Measurements from ENCODE around the gene LNPK. TPM values are rescaled to one million over a fixed set of nuclear protein-coding genes. Genes with fewer than 3 reads are reported as not detected.

The LNPK gene
- total RNA-seq, 1 donor from 2014 or later: 12.5 TPM

DNA sequence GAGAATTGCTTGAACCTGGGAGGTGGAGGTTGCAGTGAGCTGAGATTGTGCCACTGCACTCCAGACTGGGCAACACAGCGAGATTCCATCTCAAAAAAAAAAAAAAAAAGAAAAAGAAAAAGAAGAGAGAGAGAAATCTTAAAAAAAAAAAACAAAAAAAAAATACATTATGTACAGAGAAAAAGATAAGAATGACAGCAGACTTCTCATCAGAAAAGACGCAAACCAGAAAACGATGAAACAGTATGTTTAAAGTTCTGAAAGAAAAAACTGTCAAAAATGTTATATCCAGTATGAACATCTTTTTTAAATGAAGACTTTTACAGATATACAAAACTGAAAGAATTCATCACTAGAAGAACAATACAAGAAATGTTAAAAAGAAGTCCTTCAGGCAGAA lies 60.4 kb downstream of the LNPK start:
- no peaks in the 10 kb centered on the region for H3K27me3 Mint-ChIP-seq (ENCODE audit: unreplicated experiment)
- peaks cover 3% of the 10 kb centered on the region for H3K36me3 Mint-ChIP-seq (ENCODE audit: low read depth, unreplicated experiment)
- no peak overlapping the region for H3K27ac Mint-ChIP-seq (ENCODE audit: unreplicated experiment)
- TF ChIP-seq, protein P1, sequence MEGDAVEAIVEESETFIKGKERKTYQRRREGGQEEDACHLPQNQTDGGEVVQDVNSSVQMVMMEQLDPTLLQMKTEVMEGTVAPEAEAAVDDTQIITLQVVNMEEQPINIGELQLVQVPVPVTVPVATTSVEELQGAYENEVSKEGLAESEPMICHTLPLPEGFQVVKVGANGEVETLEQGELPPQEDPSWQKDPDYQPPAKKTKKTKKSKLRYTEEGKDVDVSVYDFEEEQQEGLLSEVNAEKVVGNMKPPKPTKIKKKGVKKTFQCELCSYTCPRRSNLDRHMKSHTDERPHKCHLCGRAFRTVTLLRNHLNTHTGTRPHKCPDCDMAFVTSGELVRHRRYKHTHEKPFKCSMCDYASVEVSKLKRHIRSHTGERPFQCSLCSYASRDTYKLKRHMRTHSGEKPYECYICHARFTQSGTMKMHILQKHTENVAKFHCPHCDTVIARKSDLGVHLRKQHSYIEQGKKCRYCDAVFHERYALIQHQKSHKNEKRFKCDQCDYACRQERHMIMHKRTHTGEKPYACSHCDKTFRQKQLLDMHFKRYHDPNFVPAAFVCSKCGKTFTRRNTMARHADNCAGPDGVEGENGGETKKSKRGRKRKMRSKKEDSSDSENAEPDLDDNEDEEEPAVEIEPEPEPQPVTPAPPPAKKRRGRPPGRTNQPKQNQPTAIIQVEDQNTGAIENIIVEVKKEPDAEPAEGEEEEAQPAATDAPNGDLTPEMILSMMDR (IDR thresholded peaks at IDR 0.05; ENCODE audit: unreplicated experiment): no peak
- H3K4me3 Mint-ChIP-seq (ENCODE audit: unreplicated experiment): no peak overlapping the region
- H3K9me3 Mint-ChIP-seq (ENCODE audit: unreplicated experiment): no peaks in the 10 kb centered on the region
- no peaks in the 10 kb centered on the region for H3K4me1 Mint-ChIP-seq (ENCODE audit: unreplicated experiment)
- no peak for DNase-seq (ENCODE audit: low spot score)

DNA sequence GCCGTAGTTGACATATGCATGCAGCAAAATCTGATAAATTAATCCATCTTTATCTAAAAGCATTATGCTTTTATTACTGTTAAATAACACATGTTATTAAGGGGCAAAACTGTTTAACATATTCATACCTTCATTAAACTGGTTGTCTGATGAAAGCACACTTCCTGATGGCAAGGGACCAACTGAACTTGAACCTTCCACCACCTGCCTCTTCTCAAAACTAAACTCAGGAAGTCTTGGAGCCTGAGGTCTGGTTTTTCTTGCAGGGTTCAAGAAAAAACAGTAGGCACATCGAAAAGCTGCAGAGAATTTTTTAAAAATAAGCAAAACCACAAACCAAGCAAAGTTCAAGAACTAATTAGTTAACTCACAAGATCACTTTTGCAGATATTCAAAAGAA lies 64.9 kb downstream of the LNPK start:
- Mint-ChIP-seq H3K36me3 (ENCODE audit: low read depth, unreplicated experiment) (peaks cover 3% of the 10 kb centered on the region), H3K4me1 (ENCODE audit: unreplicated experiment) (no peaks in the 10 kb centered on the region), H3K27me3 (ENCODE audit: unreplicated experiment) (no peaks in the 10 kb centered on the region), H3K4me3 (ENCODE audit: unreplicated experiment) (no peak overlapping the region), H3K9me3 (ENCODE audit: unreplicated experiment) (no peaks in the 10 kb centered on the region), H3K27ac (ENCODE audit: unreplicated experiment) (no peak overlapping the region)
- DNase-seq (ENCODE audit: low spot score): no peak
- TF ChIP-seq, protein P1 (IDR thresholded peaks at IDR 0.05; ENCODE audit: unreplicated experiment): no peak

DNA sequence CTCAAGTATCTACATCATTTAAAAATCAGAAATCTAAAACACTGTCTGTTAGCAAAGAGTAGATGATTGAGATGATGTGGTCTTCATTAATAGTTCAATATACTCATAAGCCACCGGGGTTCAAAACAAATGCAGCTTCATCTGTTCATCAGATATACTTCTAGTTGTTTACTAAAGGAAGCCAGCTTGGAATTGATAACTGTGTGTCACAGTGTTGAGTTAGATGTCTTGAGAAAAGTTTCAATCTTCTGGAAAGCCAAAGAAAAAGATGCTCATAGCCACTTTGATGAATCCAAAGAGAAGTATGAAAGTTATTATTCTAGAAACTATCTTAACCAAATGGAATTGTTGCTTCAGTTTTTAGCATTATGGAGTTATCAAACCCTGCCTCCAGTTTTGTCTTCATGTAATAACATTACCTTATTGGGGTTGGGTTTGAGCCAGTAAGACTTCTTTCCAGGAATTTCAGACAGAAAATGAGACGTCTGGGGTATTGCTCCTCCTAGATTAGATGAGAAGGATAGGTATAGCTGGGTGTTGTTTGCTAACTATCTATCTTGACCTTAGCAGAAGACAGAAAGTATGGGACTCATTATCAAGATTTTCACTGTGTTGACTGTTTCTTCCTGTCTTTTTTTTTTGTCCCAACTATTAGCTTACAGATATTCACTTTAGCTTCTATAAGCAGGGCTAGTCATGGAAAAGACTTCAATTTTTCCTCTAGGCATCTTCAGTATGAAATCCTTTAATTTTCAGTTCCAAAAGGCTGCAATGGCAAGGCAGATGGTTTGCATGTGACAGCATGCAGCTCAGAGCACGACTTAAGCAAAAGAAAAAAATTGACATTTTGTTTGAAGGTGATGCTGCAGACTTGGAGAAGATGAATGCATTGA lies 66.5 kb downstream of the LNPK start:
- TF ChIP-seq, protein P1 (IDR thresholded peaks at IDR 0.05; ENCODE audit: unreplicated experiment): no peak
- Mint-ChIP-seq H3K27ac (ENCODE audit: unreplicated experiment) (no peak overlapping the region), H3K9me3 (ENCODE audit: unreplicated experiment) (no peaks in the 10 kb centered on the region), H3K36me3 (ENCODE audit: low read depth, unreplicated experiment) (no peaks in the 10 kb centered on the region), H3K4me3 (ENCODE audit: unreplicated experiment) (no peak overlapping the region), H3K27me3 (ENCODE audit: unreplicated experiment) (no peaks in the 10 kb centered on the region), H3K4me1 (ENCODE audit: unreplicated experiment) (no peaks in the 10 kb centered on the region)
- DNase-seq (ENCODE audit: low spot score): no peak

DNA sequence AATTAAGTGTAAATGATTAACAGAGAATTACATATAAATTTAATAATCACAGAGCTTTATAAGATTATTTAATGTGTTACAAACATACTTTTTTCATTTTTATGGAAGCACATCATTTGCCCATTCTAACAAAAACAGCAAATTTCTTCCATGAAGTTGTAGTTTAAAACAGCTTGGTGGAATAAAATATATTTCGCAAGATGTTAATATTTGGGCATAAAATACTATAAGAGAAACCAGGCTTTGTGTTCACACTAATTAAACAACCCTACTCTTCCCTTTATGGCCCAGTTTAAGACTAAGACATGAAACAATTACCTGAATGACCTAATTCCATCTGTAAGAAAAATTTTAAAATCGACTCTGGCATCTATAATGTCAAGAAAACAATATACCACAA lies 69.4 kb downstream of the LNPK start:
- DNase-seq (ENCODE audit: low spot score): no peak
- TF ChIP-seq, protein P1 (IDR thresholded peaks at IDR 0.05; ENCODE audit: unreplicated experiment): no peak
- H3K27ac Mint-ChIP-seq (ENCODE audit: unreplicated experiment): no peak overlapping the region
- H3K27me3 Mint-ChIP-seq (ENCODE audit: unreplicated experiment): no peaks in the 10 kb centered on the region
- no peak overlapping the region for H3K4me3 Mint-ChIP-seq (ENCODE audit: unreplicated experiment)
- no peaks in the 10 kb centered on the region for H3K4me1 Mint-ChIP-seq (ENCODE audit: unreplicated experiment)
- H3K9me3 Mint-ChIP-seq (ENCODE audit: unreplicated experiment): no peaks in the 10 kb centered on the region
- no peaks in the 10 kb centered on the region for H3K36me3 Mint-ChIP-seq (ENCODE audit: low read depth, unreplicated experiment)

DNA sequence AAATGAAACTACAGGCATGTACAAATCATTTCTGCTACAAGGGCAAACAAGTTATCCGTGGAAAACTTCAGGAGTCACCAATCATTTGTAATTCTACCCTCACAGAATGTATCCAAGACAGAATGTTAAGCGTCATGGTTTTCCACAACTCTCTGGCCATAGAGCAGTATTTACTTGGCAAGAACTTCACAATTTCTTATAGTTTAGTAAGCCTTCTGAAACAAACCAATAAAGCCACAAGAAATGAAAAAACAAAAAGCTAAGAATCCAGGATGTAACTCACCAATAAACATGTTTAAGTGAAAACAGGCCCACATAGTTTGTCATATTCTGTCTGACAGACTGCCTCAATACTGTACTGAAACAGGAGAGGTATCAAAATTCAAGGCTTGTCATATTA lies 70.3 kb downstream of the LNPK start:
- TF ChIP-seq, protein P1 (IDR thresholded peaks at IDR 0.05; ENCODE audit: unreplicated experiment): no peak
- H3K9me3 Mint-ChIP-seq (ENCODE audit: unreplicated experiment): no peaks in the 10 kb centered on the region
- no peaks in the 10 kb centered on the region for H3K27me3 Mint-ChIP-seq (ENCODE audit: unreplicated experiment)
- no peak overlapping the region for H3K27ac Mint-ChIP-seq (ENCODE audit: unreplicated experiment)
- no peaks in the 10 kb centered on the region for H3K4me1 Mint-ChIP-seq (ENCODE audit: unreplicated experiment)
- no peaks in the 10 kb centered on the region for H3K36me3 Mint-ChIP-seq (ENCODE audit: low read depth, unreplicated experiment)
- DNase-seq (ENCODE audit: low spot score): no peak
- H3K4me3 Mint-ChIP-seq (ENCODE audit: unreplicated experiment): no peak overlapping the region

Measured in endothelial cell (in vitro differentiated cells).